Activated CD4-positive, alpha-beta T cell treated with anti-CD3 and anti-CD28 coated beads, Interleukin-10, Interleukin-2, amounts not matched to agents 100 ng/mL and 50 ng/mL, durations not matched to agents 16 hours and 8 hours (primary cell): ENCODE measurements around the gene SEPTIN12.

Experiments used
- DNase-seq: peaks from one replicate; pipeline ENCODE4 v3.0.0-alpha.2; 2020

SEPTIN12 gene

DNA sequence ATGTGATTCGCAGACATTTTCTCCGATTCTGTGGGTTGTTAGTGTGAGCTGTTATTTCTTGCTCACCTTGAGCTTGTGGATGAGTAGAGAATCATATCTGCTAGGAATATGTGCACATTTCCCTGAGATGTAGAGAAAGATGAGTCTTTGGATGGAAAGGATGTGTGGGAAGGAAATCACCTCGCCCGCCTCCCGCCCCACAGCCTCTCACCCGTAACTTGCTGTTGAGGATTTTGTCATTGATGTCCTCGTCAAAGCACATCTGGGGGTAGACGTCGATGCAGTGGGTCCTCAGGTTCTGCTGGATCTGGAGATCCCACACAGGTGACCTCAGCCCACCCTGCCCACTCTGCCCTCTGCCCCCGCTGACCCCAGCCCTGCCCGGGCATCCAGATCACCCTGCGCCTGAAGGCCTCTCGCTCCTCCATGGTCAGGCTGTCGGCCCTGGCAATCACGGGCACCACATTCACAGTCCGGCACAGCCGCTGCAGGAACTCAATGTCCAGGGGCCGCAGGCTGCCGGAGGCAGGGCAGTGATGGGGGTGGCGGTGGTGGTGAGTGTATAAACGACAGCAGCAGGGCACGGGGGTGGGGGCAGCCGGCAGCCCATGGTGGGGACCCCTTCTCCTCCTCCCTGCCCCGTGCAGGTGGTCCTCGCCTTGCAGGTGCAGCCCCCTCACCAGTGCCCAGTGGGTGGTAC, 4.7 kb downstream of the SEPTIN12 start:
- no peak for DNase-seq

DNA sequence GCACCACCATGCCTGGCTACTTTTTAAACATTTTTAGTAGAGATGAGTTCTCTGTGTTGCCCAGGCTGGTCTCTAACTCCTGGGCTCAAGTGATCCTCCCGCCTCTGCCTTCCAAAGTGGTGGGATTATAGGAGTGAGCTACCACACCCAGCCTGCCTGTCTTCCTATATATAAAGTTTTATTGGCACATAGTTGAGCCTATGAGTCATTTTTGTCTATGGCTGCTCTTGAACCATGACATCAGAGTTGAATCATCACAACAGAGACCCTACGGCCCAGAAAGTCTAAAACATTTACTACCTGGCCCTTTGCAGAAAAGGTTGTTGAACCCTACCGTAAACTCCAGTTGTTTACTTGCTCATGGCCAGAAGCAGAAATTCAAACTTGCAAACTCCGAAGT, 7.9 kb downstream of the SEPTIN12 start:
- no peak for DNase-seq

DNA sequence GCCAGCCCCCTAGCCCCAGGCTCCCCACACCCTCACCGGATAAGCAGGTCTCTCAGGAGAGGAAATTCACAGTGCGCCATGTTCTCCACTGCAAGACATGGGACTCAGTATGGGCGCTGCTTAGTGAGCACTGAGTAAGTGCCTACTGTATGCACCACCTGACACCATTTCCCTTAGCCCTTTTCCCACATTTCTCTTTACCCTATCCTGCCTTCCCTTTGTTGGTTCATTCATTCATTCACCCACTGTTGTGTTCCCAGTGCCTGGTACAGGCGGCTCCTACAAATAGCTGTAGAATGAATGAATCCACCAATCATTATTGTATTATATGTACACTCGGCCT, 10.1 kb downstream of the SEPTIN12 start:
- no peak for DNase-seq

DNA sequence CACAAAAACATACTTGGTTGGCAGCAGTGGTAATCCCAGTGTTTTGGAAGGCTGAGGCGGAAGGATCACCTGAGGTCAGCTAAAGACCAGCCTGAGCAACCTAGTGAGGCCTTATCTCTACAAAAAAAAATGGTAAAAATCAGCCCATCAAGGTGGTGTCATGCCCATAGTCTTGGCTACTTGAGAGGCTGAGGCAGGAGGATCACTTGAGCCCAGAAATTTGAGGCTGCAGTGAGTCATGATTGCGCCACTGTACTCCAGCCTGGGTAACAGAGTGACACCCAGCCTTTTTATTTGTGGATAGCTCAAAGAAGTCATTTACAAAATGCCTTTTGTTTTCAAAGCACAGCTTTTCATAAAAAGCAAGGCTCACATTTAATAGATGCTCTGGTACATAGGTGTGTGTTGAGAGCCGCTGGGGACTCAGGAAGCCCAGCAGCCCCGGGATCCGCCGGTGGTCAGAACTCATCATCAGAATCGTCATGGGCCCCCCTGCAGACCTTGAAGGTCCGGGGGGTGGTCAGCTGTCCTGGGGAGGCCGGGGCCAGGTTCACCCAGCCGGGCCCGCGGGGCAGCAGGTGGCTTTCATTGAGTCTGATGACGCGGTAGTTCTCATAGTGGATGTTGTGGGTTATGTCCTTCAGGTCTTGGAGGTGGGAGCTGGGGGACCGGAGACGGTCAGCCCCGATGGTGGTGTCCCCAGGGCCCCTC, 10.7 kb downstream of the SEPTIN12 start:
- DNase-seq = no peak

DNA sequence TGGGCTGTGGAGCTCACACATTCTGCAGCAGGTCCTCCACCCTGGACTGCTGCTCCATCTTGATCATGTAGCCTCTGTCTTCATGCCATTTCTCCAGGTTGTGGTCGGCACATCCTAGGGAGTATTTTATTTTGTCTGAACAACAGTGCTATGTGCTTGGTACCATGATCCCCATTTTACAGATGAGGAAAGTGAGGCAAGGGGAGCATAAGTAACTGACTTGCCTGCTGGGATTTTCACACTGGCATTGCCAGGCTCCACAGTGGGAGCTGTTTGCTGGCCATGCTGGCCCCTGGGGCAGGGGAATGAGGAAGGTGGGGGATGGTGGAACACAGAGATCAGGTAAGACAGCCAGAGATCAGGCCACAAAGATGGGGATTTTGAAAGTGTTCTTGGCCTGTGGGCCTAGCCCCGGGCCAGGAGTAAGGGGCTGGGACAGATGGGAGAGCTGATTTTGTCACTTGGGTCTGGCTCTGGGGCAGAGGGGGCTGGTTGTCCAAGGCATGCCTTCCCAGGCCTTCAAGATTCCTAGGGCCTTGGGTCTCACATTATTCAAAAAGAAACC, 11.9 kb downstream of the SEPTIN12 start:
- no peak for DNase-seq

DNA sequence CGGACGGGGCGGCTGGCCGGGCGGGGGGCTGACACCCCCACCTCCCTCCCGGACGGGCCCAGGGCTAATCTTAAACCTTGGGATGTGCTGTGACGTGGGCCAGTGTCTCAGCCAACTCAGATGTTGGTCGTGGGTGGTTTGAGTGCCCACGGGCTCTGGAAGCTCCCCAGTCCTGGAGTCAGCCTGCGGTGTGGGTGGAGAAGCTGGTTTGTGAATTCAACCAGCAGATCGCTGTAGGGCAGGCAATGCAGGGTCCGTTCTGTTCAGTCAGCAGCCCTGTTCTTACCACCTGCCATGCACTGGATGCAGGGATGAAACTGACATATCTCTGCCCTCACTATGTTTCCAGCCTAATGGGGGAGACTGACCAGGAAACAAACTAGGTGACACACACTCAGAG, 13.1 kb downstream of the SEPTIN12 start:
- no peak for DNase-seq

DNA sequence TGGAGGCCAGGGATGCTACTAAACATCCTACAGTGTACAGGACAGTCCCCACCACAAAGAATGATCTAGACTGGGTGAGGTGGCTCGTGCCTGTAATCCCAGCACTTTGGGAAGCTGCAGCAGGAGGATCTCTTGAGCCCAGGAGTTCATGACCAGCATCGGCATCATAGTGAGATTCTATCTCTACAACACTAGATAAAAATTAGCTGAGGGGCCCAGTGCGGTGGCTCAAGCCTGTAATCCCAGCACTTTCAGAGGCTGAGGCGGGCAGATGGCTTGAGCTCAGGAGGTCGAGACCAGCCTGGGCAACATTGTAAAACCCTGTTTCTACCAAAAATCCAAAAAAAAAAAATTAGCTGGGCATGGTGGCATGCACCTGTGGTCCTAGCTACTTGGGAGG, 15.8 kb downstream of the SEPTIN12 start:
- DNase-seq = no peak

DNA sequence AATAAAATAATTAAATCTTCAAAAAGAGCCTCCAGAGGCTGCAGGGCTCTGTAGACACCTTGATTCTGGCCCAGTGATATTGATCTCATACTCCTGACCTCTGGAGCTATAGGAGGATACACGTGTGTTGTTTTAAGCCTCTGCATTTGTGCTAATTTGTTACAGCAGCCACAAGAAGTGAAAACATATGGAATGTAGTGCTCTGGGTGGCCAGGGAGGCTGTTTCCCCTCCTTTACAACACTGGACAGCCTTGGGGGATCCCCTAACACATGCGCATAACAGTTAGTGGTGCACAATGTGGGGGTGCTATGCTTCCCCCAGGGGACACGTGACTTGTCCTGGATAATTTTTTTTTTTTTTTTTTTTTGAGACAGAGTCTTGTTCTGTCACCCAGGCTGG, 16.5 kb downstream of the SEPTIN12 start:
- DNase-seq = no peak

DNA sequence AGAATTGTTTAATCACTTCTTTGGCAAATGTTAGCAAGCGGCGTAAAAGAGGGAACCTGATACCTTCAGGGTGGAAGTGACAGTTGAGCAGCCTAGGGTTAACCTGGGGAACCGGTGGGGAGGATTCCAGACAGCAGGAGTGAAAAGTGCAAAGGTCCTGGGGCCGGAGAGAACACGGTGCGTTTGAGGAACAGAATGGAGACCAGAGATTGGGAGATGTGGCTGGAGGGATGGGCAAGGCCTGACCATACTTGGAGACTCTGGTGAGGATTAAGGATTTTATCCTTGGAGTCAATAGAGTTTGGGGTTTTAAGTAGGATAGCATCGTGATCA, 18.9 kb downstream of the SEPTIN12 start:
- DNase-seq = no peak

DNA sequence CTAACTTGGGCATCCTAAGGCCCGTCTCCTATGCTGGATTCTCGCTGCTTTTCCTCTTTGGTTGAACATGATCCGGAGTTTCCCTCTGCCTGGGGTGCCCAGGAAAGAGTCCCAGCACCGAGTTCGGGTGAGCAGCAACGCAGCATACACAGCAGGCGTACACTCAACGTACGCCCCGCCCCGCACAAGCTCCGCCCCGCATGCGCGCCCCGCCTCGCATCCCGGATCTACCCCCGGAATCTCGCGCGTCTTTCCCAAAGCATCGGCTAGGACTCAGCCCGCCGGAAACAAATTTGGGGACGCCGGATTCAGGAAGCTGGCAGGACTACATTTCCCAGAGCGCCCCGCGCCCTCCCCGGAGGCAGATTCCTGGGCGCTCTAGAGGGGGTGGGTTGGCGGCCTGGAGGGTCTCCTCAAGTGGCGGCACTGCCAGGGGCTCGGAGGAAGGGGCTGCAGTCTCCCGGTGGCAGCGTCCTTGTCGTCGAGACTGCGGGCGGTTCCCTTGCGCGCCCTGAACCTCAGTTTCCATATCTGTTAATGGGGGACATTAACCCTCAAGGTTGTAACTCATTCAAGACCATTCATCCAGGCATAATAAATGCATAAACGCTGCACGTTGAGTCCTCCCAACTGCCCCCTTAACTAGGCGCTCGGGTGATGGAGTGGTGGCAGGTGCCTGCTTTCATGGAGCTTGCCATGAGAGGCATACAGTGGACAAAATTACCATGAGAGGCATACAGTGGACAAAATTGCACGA, 19.4 kb downstream of the SEPTIN12 start:
- peak; percentile 93 for DNase-seq

DNA sequence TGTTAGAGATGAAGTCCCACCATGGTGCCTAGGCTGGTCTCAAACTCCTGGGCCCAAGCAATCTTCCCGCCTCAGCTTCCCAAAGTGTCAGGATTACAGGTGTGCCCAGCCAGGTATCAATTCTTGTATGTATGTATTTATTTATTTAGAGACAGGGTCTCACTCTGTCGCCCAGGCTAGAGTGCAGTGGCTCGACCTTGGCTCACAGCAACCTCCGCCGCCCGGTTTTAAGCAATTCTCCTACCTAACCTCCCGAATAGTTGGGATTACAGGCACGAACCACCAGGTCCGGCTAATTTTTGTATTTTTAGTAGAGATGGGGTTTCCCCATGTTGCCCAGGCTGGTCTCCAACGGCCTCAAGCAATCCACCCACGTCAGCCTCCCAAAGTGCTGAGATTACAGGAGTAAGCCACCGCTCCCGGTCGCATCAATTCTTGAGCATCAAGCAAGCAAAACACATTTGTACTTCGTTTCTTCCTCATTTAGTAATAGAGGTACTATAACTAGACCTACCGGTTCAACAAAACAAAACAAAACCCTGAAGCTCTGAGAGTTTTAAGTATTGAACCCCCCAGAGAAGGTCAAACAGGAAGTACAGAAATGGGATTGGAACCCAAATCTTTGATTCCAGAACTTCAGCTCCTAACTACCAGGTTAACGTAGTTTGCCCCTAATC, 20.1 kb downstream of the SEPTIN12 start:
- peak; percentile 26 for DNase-seq

DNA sequence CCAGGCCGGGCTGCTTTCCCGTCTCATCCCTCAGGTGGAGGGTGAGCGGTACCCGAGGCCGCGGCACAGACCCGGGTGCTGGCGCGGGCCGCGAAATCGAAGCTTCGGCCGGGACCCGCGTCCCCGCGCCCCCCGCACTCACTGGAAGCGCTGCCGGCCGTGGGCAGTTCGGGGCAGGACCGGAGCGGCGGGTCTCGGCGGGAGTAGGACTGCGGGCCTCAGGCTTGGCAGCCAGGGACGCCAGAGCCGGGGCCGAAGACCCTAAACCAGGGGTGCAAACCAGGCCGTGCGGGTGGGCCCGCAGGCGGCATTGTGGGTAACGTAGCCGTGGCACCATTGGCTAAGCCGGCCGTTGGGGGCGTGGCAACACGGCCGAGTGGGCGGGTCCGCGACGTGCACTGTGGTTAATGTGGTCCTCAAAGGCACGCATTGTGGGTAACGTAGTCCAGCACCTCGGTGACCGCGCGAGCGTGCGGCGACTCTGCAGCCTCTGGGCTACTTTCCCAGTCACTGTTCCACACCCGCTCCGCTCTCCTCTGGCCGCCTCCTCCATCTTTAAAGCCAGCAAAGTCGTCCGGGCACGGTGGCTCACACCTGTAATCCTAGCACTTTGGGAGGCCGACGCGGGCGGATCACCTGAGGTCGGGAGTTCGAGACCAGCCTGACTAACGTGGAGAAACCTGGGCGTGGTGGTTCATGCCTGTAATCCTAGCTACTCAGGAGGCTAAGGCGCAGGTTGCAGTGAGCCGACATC, 21.1 kb downstream of the SEPTIN12 start, which contains the start of gene ZNF500:
Gene ZNF500, minus strand, starts transcription at position 288 of the 754 bp plus-strand sequence. CDS start 1,184 bp downstream, outside the sequence.
- peak; percentile 98 for DNase-seq

DNA sequence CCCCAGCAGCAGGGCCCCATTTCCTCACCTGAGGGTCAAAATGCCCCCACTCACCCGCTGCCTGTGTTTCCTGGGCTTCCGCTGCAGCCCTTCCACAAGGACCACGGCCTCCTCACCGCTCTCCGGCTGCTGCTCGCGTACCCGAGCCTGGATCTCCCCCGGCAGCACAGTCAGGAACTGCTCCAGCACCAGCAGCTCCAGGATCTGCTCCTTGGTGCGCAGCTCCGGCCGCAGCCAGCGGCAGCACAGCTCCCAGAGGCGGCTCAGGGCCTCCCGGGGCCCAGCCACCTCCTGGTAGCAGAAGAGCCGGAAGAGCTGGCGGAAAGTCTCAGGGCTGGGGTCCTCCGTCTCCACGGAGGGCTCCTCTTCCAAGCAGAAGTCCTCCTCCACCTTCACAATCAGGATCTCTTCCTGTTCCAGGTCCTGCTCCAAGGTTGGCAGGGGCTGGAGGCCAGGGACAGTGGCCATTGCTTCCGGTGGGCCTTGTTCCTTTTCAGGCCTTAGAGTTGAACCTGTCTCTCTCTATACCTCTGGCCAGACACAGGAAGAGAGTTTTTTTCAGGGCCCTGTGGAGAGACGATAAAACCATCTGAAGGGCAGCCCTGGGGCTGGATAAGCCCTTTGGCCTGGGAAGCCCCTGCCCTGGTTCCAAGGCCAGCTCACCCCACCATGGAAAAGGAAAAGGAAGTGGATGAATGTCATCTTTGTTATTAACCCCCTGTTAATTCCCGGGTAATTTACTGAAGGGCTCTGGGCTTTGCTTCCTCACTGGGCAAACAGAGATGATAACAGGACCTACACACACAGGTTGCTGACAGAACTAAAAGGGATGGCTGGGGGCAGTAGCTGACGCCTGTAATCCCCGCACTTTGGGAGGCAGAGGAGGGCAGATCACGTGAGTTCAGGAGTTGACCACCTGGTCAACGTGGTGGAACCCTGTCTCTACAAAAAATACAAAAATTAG, 22.4 kb downstream of the SEPTIN12 start:
- DNase-seq = no peak

DNA sequence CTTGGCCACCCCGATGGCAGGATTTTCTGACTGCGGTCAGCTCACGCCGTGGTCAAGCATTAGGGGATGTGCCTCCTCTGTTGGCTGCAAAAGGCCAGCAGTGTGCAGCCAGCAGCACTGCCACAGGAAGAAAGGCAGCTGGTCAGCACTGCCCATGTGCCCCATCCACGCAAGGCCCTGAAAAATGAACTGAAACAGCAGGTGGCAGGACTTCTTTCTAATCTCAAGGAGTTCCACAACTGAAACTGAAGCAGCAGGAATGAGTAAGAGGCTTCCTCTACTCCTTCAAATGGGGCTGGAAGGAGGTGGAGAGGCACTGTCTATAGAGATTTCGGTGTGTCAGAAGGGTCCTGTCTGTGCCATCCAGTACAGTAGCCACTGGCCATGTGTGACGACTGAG, 24.4 kb downstream of the SEPTIN12 start:
- no peak for DNase-seq

DNA sequence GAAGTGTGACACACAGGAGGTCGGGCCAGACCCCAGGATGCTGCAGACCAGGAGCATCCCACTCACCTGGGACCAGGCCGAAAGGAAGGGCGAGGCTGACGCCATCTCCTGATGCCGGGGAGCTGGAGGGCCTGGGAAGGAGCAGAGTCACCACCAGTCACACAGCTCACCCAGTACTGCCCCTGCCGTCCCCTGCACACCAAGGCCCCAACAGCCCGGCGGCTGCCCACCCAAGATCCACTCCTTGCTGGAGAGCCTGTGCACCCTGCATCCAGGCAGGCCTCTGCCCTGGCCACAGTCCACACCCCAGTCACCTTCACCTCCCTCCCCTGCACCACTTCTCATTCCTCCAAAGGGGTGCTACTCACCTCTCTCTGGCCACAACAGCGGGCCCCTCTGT, 25.9 kb downstream of the SEPTIN12 start:
- DNase-seq = no peak

DNA sequence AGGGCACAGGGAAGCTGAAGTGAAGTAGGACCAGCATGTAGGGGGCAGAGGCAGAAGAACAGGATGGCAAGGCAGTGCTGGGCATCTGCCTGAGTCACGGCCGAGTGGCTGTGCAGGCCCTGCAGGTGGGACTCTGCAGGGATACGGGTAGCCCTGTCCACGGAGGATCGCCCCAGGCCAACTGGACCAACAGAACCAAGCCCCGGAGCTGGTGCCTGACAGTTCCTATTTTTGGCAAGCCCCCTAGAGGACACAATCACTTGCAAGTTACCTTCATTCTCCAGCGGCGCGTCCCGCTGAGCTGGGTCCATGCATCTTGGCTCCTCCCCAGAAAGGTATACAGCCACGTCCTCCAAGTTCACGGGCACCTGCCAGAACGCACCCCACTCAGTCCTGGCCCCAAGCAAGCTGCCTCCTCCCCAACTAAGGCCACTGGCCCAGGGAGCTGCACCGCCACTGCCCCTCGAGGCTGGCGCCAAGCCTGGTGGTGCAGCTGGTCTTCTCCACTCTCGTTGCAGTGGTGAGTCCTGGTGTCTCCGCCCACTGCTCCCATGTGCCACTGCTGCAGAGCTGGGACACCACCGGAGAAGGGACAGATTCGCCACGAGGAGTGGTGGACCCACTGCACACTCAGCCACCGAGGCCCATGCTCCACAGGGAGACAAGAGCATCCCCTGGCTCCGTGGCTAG, 27.8 kb downstream of the SEPTIN12 start:
- DNase-seq = no peak

DNA sequence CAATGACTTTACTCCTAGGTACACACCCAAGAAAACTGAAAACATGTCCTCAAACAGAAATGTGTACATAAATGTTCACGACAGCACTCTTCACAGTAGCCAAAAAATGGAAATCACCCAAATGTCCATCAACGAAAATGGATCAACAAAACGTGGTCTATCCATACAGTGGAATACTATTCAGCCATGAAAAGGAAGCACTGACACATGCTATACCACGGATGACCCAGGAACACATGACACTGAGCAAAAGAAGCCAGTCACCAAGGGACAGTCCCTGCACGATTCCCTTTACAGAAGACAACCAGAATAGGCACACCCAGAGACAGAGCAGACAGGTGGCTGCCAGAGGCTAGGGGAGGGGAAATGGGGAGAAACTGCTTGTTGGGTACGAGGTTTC, 32.5 kb downstream of the SEPTIN12 start:
- no peak for DNase-seq

DNA sequence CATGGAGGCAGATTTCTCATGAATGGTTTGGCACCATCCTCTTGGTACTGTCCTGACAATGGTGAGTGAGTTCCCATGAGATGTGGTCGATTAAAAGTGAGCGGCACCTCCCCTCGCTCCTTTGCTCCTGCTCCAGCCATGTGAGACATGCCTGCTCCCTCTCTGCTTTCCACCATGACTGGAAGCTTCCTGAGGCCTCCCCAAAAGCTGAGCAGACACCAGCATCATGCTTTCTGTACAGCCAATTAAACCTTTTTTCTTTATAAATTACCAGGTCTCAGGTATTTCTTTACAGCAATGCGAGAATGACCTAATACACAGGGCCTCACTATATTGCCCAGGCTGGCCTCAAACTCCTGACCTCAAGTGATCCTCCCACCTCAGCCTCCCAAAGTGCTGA, 33.3 kb downstream of the SEPTIN12 start:
- DNase-seq = no peak

DNA sequence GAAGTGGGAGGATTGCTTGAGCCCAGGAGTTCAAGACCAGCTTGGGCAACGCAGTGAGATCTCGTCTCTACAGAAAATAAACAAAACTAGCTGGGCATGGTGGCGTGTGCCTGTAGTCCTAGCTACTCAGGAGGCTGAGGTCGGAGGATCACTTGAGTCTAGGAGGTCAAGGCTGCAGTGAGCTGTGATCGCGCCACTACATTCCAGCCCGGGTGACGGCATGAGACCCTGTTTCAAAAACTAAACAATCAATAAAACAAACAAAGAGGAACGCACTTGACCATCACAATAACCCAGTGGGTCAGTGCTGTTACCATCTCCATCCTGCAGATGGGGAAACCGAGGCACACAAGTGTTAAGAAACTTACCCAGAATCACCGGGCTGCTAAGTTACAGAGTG, 34.9 kb downstream of the SEPTIN12 start:
- no peak for DNase-seq

DNA sequence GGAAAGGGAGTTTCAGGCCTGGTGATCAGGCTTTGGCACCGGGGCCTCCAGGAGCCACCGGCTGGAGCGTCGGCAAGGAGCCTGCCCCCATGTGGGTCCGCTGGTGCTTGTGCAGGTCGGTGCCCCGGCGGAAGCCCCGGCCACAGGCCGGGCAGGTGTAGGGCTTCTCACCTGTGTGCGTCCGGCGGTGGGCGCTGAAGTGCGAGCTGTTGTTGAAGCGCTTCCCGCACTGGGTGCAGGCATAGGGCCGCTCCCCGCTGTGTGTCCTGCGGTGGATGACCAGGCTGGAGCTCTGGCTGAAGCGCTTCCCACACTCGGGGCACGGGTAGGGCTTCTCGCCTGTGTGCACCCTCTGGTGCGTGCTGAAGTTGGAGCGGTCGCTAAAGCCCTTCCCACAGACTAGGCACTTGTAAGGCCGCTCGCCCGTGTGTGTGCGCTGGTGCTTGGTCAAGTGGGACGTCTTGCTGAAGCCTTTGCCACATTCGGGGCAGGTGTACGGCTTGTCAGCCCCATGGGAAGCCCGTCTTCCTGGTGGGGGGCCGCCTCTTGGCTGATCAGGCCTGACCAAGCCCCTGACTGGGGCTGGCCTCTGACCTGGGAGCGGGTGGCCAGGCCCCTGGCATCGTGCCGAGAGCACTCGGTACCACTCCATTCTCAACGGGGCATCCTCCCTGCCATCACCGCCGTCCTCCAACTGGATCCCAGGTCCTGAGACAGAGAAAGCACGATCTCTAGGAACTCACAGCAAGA, 35.6 kb downstream of the SEPTIN12 start:
- DNase-seq = no peak
